IPS-15b (cell line): ENCODE data around the gene IL17B.

Source experiments
- H3K27me3 ChIP-seq: one replicate; pipeline ENCODE4 v1.6.1; 2013; ENCODE audit warnings: low read length; ENCODE audit not compliant: control insufficient read depth, insufficient read depth
- H3K36me3 ChIP-seq: one replicate; pipeline ENCODE4 v1.6.1; 2013; ENCODE audit warnings: low read length; ENCODE audit not compliant: control insufficient read depth, insufficient read depth
- H3K4me1 ChIP-seq: one replicate; pipeline ENCODE4 v1.6.1; 2013; ENCODE audit warnings: mild to moderate bottlenecking, low read length; ENCODE audit not compliant: control insufficient read depth, insufficient read depth
- H3K4me3 ChIP-seq: one replicate; pipeline ENCODE4 v1.5.1; 2013; ENCODE audit warnings: low read depth, low read length
- H3K9ac ChIP-seq: one replicate; pipeline ENCODE4 v1.6.1; 2013; ENCODE audit warnings: low read depth, mild to moderate bottlenecking, low read length
- H3K9me3 ChIP-seq: one replicate; pipeline ENCODE4 v1.6.1; 2013; ENCODE audit warnings: mild to moderate bottlenecking, low read length; ENCODE audit not compliant: control insufficient read depth, insufficient read depth

Gene IL17B

GRCh38 chr5:149412783-149413476, 33.8 kb upstream of the IL17B start:
- H3K9ac ChIP-seq, result no peak overlapping the region
- H3K4me3 ChIP-seq, result no peak overlapping the region
- no peaks in the 10 kb centered on the region for H3K36me3 ChIP-seq
- H3K9me3 ChIP-seq, result no peaks in the 10 kb centered on the region
- H3K4me1 ChIP-seq, result peaks cover 6% of the 10 kb centered on the region
- no peaks in the 10 kb centered on the region for H3K27me3 ChIP-seq

- Histone ChIP-seq H3K4me3 (no peak overlapping the region), H3K4me1 (peaks cover 3% of the 10 kb centered on the region)
These were observed 32.8 kb upstream of the IL17B start for GRCh38 chr5:149411738-149412519.

GRCh38 chr5:149410721-149411432, 31.8 kb upstream of the IL17B start:
- no peak overlapping the region for H3K4me3 ChIP-seq
- H3K4me1 ChIP-seq, result peaks cover 5% of the 10 kb centered on the region
- no peaks in the 10 kb centered on the region for H3K27me3 ChIP-seq
- no peaks in the 10 kb centered on the region for H3K36me3 ChIP-seq
- H3K9ac ChIP-seq, result no peak overlapping the region
- no peaks in the 10 kb centered on the region for H3K9me3 ChIP-seq

More at GRCh38 chr5:149411738-149412519, 32.8 kb upstream of the IL17B start:
- no peaks in the 10 kb centered on the region for H3K9me3 ChIP-seq
- no peak overlapping the region for H3K9ac ChIP-seq
- H3K27me3 ChIP-seq, result no peaks in the 10 kb centered on the region
- no peaks in the 10 kb centered on the region for H3K36me3 ChIP-seq

GRCh38 chr5:149410071-149410470, 31.0 kb upstream of the IL17B start:
- Histone ChIP-seq H3K9me3 (no peaks in the 10 kb centered on the region), H3K36me3 (no peaks in the 10 kb centered on the region), H3K4me1 (peaks cover 5% of the 10 kb centered on the region), H3K27me3 (no peaks in the 10 kb centered on the region), H3K9ac (no peak overlapping the region), H3K4me3 (no peak overlapping the region)

- Histone ChIP-seq H3K4me3 (no peak overlapping the region), H3K9me3 (no peaks in the 10 kb centered on the region), H3K4me1 (peaks cover 5% of the 10 kb centered on the region), H3K27me3 (no peaks in the 10 kb centered on the region), H3K36me3 (no peaks in the 10 kb centered on the region), H3K9ac (no peak overlapping the region)
These were observed 30.3 kb upstream of the IL17B start for GRCh38 chr5:149409268-149409948.

GRCh38 chr5:149408252-149409099, 29.4 kb upstream of the IL17B start:
- Histone ChIP-seq H3K36me3 (no peaks in the 10 kb centered on the region), H3K9me3 (no peaks in the 10 kb centered on the region), H3K4me1 (peaks cover 5% of the 10 kb centered on the region), H3K27me3 (no peaks in the 10 kb centered on the region), H3K4me3 (no peak overlapping the region), H3K9ac (no peak overlapping the region)

GRCh38 chr5:149407323-149408251, 28.5 kb upstream of the IL17B start:
- Histone ChIP-seq H3K4me1 (peaks cover 5% of the 10 kb centered on the region), H3K4me3 (no peak overlapping the region), H3K9me3 (no peaks in the 10 kb centered on the region), H3K9ac (peak overlapping the region; percentile 13), H3K27me3 (no peaks in the 10 kb centered on the region), H3K36me3 (no peaks in the 10 kb centered on the region)

GRCh38 chr5:149406979-149407306, 27.9 kb upstream of the IL17B start:
- Histone ChIP-seq H3K4me3 (no peak overlapping the region), H3K9ac (no peak overlapping the region), H3K36me3 (no peaks in the 10 kb centered on the region), H3K4me1 (peaks cover 5% of the 10 kb centered on the region), H3K27me3 (no peaks in the 10 kb centered on the region), H3K9me3 (no peaks in the 10 kb centered on the region)

- Histone ChIP-seq H3K4me1 (peaks cover 5% of the 10 kb centered on the region), H3K4me3 (no peak overlapping the region), H3K9me3 (no peaks in the 10 kb centered on the region), H3K9ac (no peak overlapping the region), H3K27me3 (no peaks in the 10 kb centered on the region), H3K36me3 (no peaks in the 10 kb centered on the region)
These were observed 27.3 kb upstream of the IL17B start for GRCh38 chr5:149406203-149406978.
